ENCODE results near the gene COQ5. TPM values are rescaled to one million over a fixed set of nuclear protein-coding genes. Genes with fewer than 3 reads are reported as not detected.

Gene COQ5
- total and polyA plus RNA-seq, 8 donors = 2.6 to 32.4 (median 25.9) TPM

GRCh38 chr12:120485961-120486881, 42.7 kb downstream of the COQ5 start:
- H3K9me3 ChIP-seq = no peaks in the 10 kb centered on the region
- WGBS, 5 donors = 88 to 94% (median 89%) methylated on average over 7 of the region's 7 CpGs
- no peak overlapping the region for H3K27ac ChIP-seq
- peaks cover 0 to 27% (median 17%) of the 10 kb centered on the region in 4 donors for H3K36me3 ChIP-seq
- H3K4me3 ChIP-seq = no peak overlapping the region
- DNase-seq = no peak
- H3K27me3 ChIP-seq = no peaks in the 10 kb centered on the region
- TF ChIP-seq POLR2AphosphoS5 (IDR thresholded peaks at IDR 0.05) (no peak), CTCF (IDR thresholded peaks at IDR 0.05) (no peak), EP300 (IDR thresholded peaks at IDR 0.05) (no peak), POLR2A (IDR thresholded peaks at IDR 0.05) (no peak)
- H3K4me1 ChIP-seq = no peaks in the 10 kb centered on the region
- intact Hi-C loops (cut with DNase I; ENCODE audit: low total_unique reads) = no loop called here

- Histone ChIP-seq H3K4me3 (no peak overlapping the region), H3K27me3 (no peaks in the 10 kb centered on the region), H3K9me3 (no peaks in the 10 kb centered on the region), H3K27ac (no peak overlapping the region), H3K4me1 (no peaks in the 10 kb centered on the region), H3K36me3 (peaks cover 0 to 14% (median 6%) of the 10 kb centered on the region in 4 donors)
- 88 to 100% (median 98%) methylated on average over 1 of the region's 1 CpG for WGBS, 5 donors
- no peak for TF ChIP-seq EP300 (IDR thresholded peaks at IDR 0.05)
- no peak for TF ChIP-seq POLR2AphosphoS5 (IDR thresholded peaks at IDR 0.05)
- TF ChIP-seq POLR2A (IDR thresholded peaks at IDR 0.05) = no peak
- TF ChIP-seq CTCF (IDR thresholded peaks at IDR 0.05) = no peak
- intact Hi-C loops (cut with DNase I; ENCODE audit: low total_unique reads) = no loop called here
- DNase-seq = no peak
These were observed 45.3 kb downstream of the COQ5 start for GRCh38 chr12:120483621-120484020.

DNA sequence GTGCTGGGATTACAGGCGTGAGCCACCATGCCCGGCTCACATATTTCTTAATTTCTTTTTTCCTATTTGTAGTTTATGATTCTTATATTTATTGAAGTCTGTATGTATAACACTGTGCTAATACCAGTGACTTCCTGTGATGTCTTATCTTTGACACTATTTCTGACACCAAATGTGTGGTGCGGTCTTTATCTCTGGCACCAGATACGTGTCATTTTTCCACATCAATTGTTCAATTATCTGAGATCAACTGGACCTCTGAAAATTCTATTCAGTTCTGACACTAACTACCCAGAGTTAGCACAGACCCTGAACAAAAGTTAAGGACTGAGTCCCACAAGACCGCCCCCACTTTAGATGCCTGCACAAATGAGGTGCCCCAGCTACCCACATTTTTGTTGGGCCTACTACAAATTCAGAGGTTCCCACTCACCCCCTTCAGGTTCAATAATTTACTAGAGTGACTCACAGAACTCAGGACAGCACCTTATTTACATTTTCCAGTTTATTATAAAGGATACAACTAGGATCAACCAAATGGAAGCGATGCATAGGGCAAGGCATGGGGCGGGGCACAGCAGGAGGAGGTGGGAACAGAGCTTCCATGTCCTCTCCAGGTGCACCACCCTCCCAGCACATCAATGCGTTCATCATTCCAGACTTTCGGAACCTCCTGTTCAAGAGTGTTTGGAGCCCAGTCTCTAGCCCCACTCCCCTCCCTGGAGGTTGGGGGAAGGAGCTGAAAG, 47.8 kb downstream of the COQ5 start:
- no peak overlapping the region for H3K4me3 ChIP-seq
- 90 to 94% (median 92%) methylated on average over 9 of the region's 9 CpGs for WGBS, 5 donors
- no peak for TF ChIP-seq EP300 (IDR thresholded peaks at IDR 0.05)
- no peak for TF ChIP-seq POLR2A (IDR thresholded peaks at IDR 0.05)
- no peak for TF ChIP-seq POLR2AphosphoS5 (IDR thresholded peaks at IDR 0.05)
- TF ChIP-seq CTCF (IDR thresholded peaks at IDR 0.05) = no peak
- no peaks in the 10 kb centered on the region for H3K4me1 ChIP-seq
- H3K9me3 ChIP-seq = no peaks in the 10 kb centered on the region
- peaks cover 0 to 14% (median 6%) of the 10 kb centered on the region in 4 donors for H3K36me3 ChIP-seq
- H3K27ac ChIP-seq = no peak overlapping the region
- DNase-seq = no peak
- intact Hi-C loops (cut with DNase I; ENCODE audit: low total_unique reads) = no loop called here
- H3K27me3 ChIP-seq = no peaks in the 10 kb centered on the region

- WGBS, 5 donors = 63 to 77% (median 65%) methylated on average over 1 of the region's 1 CpG
- no peaks in the 10 kb centered on the region for H3K9me3 ChIP-seq
- no peaks in the 10 kb centered on the region for H3K27me3 ChIP-seq
- no peak for DNase-seq
- TF ChIP-seq POLR2AphosphoS5 (IDR thresholded peaks at IDR 0.05) (no peak), EP300 (IDR thresholded peaks at IDR 0.05) (no peak), CTCF (IDR thresholded peaks at IDR 0.05) (no peak), POLR2A (IDR thresholded peaks at IDR 0.05) (no peak)
- H3K36me3 ChIP-seq = peaks cover 0 to 14% (median 6%) of the 10 kb centered on the region in 4 donors
- no peaks in the 10 kb centered on the region for H3K4me1 ChIP-seq
- intact Hi-C loops (cut with DNase I; ENCODE audit: low total_unique reads) = no loop called here
- no peak overlapping the region for H3K27ac ChIP-seq
- no peak overlapping the region for H3K4me3 ChIP-seq
These were observed 48.7 kb downstream of the COQ5 start for GRCh38 chr12:120480211-120480610.
